ENCODE measurements around the gene SBNO2. TPM values are rescaled to one million over a fixed set of nuclear protein-coding genes. Genes with fewer than 3 reads are reported as not detected.

The SBNO2 gene
- total and polyA plus RNA-seq, 9 of the 15 experiments (the other 6 are each of a cell fraction or from before 2014, with no cell fraction given), result 0.01 to 46.2 (median 6.7) TPM

- TF ChIP-seq ZNF609 (CRISPR knock-in tag; IDR thresholded peaks at IDR 0.05; ENCODE audit: borderline replicate concordance) (no peak), MAX (CRISPR knock-in tag; IDR thresholded peaks at IDR 0.05) (no peak), ZNF644 (tag; IDR thresholded peaks at IDR 0.05; ENCODE audit: low read depth) (no peak), RREB1 (CRISPR knock-in tag; IDR thresholded peaks at IDR 0.05) (no peak), SUPT5H (IDR thresholded peaks at IDR 0.05) (no peak), ZBTB33 (CRISPR knock-in tag; IDR thresholded peaks at IDR 0.05) (no peak)
These were observed 80.7 kb downstream of the SBNO2 start (continued) for GRCh38 chr19:1093330-1093729.
